GM12878 (cell line): ENCODE measurements around the gene RAB33A. TPM values are rescaled to one million over a fixed set of nuclear protein-coding genes. Genes with fewer than 3 reads are reported as not detected.

ENCODE experiments used
- ATF7 ChIP-seq: fragments of 450-650 bp; IDR thresholded peaks from 2 replicates; pipeline ENCODE4 v1.6.1; 2016; ENCODE audit warnings: low read depth, mild to moderate bottlenecking
- BCL3 ChIP-seq: IDR thresholded peaks from 2 replicates; pipeline ENCODE4 v1.6.1; 2011; ENCODE audit warnings: borderline replicate concordance, low read depth, mild to moderate bottlenecking, moderate library complexity, low read length; ENCODE audit not compliant: insufficient read depth, poor library complexity, severe bottlenecking
- E2F8 ChIP-seq: fragments of 450-650 bp; IDR thresholded peaks from 2 replicates; pipeline ENCODE4 v1.6.1; 2018; ENCODE audit warnings: mild to moderate bottlenecking, low read depth, moderate library complexity; ENCODE audit not compliant: partially characterized antibody
- ELK1 ChIP-seq: IDR thresholded peaks from 2 replicates; pipeline ENCODE4 v1.6.1; 2012; ENCODE audit warnings: low read depth, low read length, improper control_type of control experiment
- GABPA ChIP-seq: IDR thresholded peaks from 2 replicates; pipeline ENCODE4 v1.6.1; 2014; ENCODE audit warnings: antibody characterized with exemption, low read depth, mild to moderate bottlenecking, inconsistent platforms
- GATAD2B ChIP-seq: fragments of 450-650 bp; conservative IDR thresholded peaks from 2 replicates; pipeline ENCODE4 v1.6.1; 2017; ENCODE audit warnings: low read depth, mild to moderate bottlenecking, moderate library complexity
- IRF3 ChIP-seq: fragments of 450-650 bp; IDR thresholded peaks from 2 replicates; pipeline ENCODE4 v1.6.1; 2014; ENCODE audit warnings: mild to moderate bottlenecking
- MEF2B ChIP-seq: fragments of 450-650 bp; IDR thresholded peaks from 2 replicates; pipeline ENCODE4 v1.6.1; 2018; ENCODE audit warnings: mild to moderate bottlenecking, moderate library complexity; ENCODE audit not compliant: partially characterized antibody, poor library complexity, severe bottlenecking
- MYB ChIP-seq: fragments of 150-350 bp; IDR thresholded peaks from 2 replicates; pipeline ENCODE4 v1.6.1; 2014; ENCODE audit warnings: mild to moderate bottlenecking, low read depth, low read length, borderline replicate concordance
- RAD21 ChIP-seq: IDR thresholded peaks from 2 replicates; pipeline ENCODE4 v1.6.1; 2011; ENCODE audit warnings: mild to moderate bottlenecking, low read depth, low read length, moderate library complexity; ENCODE audit not compliant: insufficient read depth
- ZBTB11 ChIP-seq: fragments of 450-650 bp; formaldehyde crosslinking; IDR thresholded peaks from 2 replicates; pipeline ENCODE4 v1.5.0; 2022; ENCODE audit warnings: mild to moderate bottlenecking, missing genetic modification characterization
- ZBTB40 ChIP-seq: fragments of 450-650 bp; IDR thresholded peaks from 2 replicates; pipeline ENCODE4 v1.6.1; 2016; ENCODE audit warnings: mild to moderate bottlenecking, moderate library complexity, borderline replicate concordance
- polyA plus RNA-seq, 11 experiments: library from polyadenylated mRNA; depleted of rRNA in 4 of 11; unstranded in 6 of 11; stranded (reverse) in 5 of 11; fragments of >200 nt; fragmentation: Nextera tagmentation in 4 of 11; fragmentation: Illumina TruSeq in 1 of 11; extraction: Ambion mirVana in 4 of 11; extraction: Trizol in 1 of 11; gene quantifications; 1 replicate in 1 of 11; 2 replicates in 10 of 11; pipeline versions ENCODE4 v1.2.1 to v1.2.3, GENCODE V29; 2011 to 2016; ENCODE audit warnings: inconsistent platforms in 2 of 11, missing spikeins in 2 of 11, low read depth in 1 of 11
- total RNA-seq, 4 experiments: library from RNA; depleted of rRNA in 3 of 4; stranded (reverse); fragments of >200 nt in 3 of 4; fragmentation: Illumina TruSeq in 1 of 4; extraction: Trizol in 1 of 4; gene quantifications; 2 replicates each; pipeline versions ENCODE4 v1.2.1 to v1.2.3, GENCODE V29; 2013 to 2021

RAB33A gene
- total and polyA plus RNA-seq, 10 of the 15 experiments (the other 5 are each of a cell fraction or from before 2014, with no cell fraction given) = 6.3 to 67.3 (median 33.4) TPM

- TF ChIP-seq ZBTB40 (peak; percentile 81; the same call in 1 of the 2 replicates), MYB (no peak), RAD21 (no peak), E2F8 (no peak), MEF2B (peak; percentile 35), IRF3 (no peak), BCL3 (no peak), ATF7 (peak; percentile 54; the same call in 1 of the 2 replicates), GATAD2B (peak; percentile 42; the same call in 1 of the 2 replicates), GABPA (no peak), ELK1 (0 out of 2 replicates have a peak, but pooled peaks have one; percentile 40), ZBTB11 (CRISPR knock-in tag) (no peak)
These were observed 5.9 kb upstream of the RAB33A start, which contains the start of gene AIFM1 (continued) for GRCh38 chrX:130165703-130166502.
